HT-29 (cell line): ENCODE measurements around the gene RCAN2. TPM values are rescaled to one million over a fixed set of nuclear protein-coding genes. Genes with fewer than 3 reads are reported as not detected.

ENCODE experiments used
- DNase-seq: peaks from one replicate; pipeline ENCODE4 v3.0.0-alpha.2; 2015; ENCODE audit warnings: low spot score
- total RNA-seq: library from RNA; depleted of rRNA; stranded (reverse); fragments of >200 nt; shearing (Covaris generic); gene quantifications from 2 replicates; pipeline ENCODE4 v1.2.3, GENCODE V29; 2014

Gene RCAN2
- total RNA-seq, 1 experiment from 2014 or later: 0.03 TPM

- DNase-seq: peak; percentile 36
Measured at GRCh38 chr6:46491628-46492547, 639 bp upstream of the RCAN2 start.

DNA sequence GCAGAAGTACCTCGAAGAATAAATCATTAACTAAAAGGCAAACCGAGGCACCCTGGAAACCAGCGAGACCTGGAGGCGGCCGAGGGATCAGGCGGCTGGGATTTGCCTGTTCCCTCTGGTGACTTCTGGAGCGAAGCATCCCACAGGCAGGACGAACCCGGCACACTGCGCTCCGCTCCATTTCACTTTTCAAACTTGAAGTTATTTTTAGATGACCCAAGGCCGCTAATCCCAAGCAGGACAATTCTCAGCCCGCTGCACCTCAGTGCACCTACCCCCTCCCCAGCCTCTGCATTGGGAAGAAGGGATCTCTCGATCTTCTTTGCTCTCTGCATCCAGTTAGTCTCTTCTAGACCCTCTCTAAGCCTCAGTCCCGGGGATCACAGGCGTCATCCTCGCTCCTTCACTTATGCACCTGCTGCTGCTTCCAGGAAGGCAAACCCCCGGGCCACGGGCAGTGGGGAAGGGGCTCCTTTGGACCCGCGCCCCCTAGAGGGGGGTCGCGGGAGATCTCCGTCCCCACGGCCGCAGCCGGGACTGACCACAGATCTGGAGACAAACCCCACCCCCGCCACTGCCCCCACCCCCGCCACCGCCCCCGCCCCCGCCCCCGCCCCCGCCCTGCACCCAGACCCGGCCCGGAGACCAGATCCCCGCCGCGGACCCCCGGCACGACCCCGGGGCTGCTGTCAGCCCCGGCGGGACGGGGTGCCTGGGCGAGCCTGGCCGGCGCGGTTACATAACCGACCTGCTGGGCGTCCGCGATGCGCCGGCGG, 636 bp downstream of the RCAN2 start:
- no peak for DNase-seq

DNA sequence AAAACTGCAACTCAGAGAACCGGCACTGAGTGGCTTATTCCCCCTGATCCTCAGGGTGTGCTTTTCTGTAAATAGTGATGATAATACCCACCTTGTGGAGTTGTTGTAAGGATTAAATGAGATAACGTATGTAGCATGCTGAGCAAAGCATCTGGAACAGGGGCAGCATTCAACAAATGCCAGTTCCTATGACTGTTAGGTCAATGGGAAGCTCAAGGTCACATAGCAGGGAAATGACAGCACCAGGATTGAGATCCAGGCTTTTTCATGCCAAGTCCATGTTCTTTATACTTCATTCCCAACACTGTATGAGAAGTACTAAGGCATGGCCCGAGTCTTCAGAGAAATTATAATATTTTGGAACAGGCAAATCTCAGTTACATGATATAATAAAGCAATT, 5.1 kb downstream of the RCAN2 start:
- no peak for DNase-seq

GRCh38 chr6:46484081-46484820, 7.0 kb downstream of the RCAN2 start:
- no peak for DNase-seq

- no peak for DNase-seq
Measured at GRCh38 chr6:46476301-46476700, 14.9 kb downstream of the RCAN2 start.

GRCh38 chr6:46473881-46474280, 17.4 kb downstream of the RCAN2 start:
- DNase-seq: no peak

- DNase-seq: no peak
Measured at GRCh38 chr6:46472243-46472642, 19.0 kb downstream of the RCAN2 start.

GRCh38 chr6:46469021-46469420, 22.2 kb downstream of the RCAN2 start:
- no peak for DNase-seq

DNA sequence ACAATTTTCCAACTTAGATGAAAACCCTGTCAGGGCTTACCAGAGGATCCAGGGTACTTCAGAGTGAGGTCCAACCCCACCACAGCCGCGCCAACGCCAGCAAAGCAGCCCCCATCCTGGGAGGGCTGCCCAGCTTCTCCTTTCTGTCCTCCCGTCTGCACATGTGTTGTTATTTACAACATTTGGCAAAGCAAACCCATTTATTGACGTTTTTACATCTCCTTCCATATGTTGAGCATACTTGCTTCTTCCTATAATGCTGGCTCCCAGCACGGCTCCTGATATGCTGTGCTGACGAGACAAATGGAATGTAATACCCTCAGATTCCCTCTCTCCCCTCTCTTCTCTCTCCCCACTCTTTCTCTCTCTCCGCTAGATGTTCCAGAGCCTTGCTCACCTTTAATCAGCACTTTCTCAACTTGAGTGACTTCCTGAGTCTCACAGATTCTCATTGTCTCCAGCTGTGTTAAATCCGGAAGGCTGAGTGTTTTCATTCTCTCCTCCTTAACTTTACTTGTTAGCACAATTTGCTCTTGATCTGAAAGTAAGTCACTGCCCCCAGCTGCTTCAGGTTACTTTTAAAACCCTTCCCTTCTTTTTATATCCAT, 22.7 kb downstream of the RCAN2 start:
- DNase-seq: no peak

GRCh38 chr6:46466570-46466969, 24.7 kb downstream of the RCAN2 start:
- DNase-seq: no peak

GRCh38 chr6:46465294-46466165, 25.7 kb downstream of the RCAN2 start:
- no peak for DNase-seq

DNA sequence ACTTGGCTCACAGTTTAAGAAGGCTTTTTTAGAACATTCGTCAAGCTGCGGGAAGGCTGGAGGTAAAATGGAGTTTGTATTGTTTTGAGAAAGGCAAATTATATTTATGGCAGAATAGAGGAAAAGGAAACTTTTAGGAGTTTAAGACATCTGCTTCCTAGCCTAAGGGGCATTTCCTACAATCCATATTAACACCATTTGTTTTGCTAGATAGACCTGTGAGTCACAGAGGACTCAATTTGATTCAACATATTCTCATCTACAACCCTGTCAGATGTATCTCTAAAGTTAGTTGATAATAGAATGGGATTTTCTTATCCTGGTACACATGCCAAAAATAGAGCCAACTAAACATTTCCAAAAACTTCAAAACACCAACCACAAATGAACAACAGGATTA, 35.0 kb downstream of the RCAN2 start:
- no peak for DNase-seq

GRCh38 chr6:46454691-46455090, 36.6 kb downstream of the RCAN2 start:
- DNase-seq: no peak

DNA sequence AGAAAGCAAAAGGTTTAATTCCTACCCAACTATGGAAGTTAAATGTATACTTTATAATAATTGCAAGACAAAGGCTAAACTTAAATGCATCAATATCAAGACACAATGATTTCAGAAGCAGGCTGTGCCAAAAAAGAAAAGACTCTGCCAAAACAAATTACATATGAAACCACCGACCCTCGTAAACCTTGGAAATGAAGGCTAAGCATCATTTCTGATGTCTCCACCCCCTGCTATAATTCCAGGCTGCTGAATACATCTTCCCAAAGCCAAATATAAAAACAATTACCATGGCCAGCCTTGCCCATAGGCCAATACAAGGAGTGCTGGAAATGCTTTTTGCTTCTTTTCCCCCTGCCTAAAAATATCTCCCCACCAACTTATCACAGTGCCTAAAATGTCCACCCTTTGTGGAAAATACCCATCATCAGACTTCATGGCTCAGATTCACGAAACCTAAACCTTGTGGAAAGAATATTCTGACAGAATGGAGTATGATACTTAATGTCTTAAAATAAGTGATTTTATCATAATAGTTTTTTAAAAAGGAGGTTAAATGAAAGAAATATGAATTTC, 37.4 kb downstream of the RCAN2 start:
- DNase-seq: no peak

GRCh38 chr6:46453216-46453615, 38.0 kb downstream of the RCAN2 start:
- DNase-seq: no peak

DNA sequence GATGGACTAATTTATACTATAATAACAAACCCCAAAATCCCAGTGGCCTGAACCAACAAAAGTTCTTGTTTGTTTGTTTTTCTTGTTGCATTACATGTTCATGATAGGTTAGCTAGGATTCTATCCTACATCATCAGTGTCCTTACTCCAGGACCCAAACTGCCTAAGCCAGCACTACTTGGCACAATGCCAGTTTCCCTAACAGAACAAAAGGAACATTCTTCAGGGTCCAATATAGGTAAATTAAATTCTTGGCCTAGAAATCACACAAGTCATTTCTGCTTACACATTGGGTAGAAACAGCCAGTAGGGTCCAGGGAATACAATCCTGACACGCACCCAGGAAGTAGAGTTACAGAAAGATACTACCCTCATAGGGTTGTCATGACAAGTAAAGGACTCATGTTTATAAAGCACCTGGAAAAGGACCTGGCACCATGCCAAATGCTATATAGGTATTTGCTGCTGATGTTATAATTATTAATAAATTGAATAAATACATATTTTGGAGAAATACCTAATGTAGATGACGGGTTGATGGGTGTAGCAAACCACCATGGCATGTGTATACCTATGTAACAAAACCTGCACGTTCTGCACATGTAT, 38.8 kb downstream of the RCAN2 start:
- peak; percentile 27 for DNase-seq

DNA sequence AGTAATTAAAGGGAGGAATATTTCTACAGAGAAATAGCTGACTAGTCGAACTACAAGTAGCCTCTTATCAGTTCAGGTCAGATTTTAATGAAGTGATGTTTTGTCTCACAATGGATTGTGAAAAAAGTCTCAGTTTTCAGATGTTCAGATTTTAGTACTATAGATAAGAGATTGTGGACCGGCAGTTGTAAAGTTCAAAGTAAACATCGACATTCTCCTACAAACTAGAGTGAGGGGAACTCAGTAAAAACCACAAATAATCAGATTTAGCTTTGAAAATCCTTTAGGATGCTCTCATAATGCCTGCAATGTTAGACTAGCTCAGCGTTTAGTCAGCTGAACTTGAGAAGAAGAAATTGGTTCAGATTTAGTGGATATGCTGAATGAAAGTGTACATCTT, 39.9 kb downstream of the RCAN2 start:
- no peak for DNase-seq

DNA sequence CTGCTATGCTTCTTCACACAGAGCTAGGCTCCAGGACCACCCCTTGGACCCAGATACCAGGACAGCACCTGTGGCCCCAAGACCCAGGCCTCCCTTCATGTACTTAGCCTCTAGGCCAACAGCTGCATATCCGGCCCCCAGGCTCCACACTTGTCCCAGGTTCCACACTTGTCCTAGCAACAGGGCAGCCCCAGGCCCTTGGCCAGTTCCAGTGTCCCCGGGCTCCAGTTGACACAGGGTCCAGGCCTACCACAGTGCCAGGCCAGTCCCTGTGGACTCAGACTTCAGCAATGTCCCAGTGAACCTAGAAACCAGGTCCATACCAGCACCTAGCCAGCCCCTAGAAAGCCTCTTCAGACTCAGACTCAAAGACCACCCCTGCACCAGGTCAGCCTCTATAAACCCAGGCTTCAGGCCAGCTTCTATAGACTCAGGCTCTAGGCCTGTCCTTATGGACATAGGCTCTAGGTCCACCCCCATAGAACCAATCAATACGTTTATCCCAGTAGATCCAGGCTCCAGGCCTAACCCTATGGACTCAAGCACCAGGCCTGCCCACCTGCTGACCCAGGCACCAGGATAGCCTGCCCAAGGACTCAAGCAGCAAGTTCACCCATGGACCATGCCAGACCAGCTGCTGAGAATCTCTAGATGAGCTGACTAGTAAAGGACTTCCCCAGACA, 46.3 kb downstream of the RCAN2 start:
- no peak for DNase-seq

GRCh38 chr6:46443623-46444022, 47.6 kb downstream of the RCAN2 start:
- no peak for DNase-seq
